Neural cell (in vitro differentiated cells): ENCODE data around the gene MED27.

Experiments
- EP300 ChIP-seq: fragments of 450-650 bp; conservative IDR thresholded peaks from 2 replicates; pipeline ENCODE4 v1.6.1; 2014; ENCODE audit warnings: antibody characterized with exemption, mild to moderate bottlenecking, moderate library complexity; ENCODE audit not compliant: poor library complexity, severe bottlenecking
- EZH2 ChIP-seq: fragments of 200-600, 300-800 bp; shearing (Covaris generic), sonication (generic); IDR thresholded peaks from 2 replicates; pipeline ENCODE4 v1.6.1; 2014; ENCODE audit warnings: antibody characterized with exemption, low read length, borderline replicate concordance, mild to moderate bottlenecking; ENCODE audit not compliant: insufficient read depth, poor library complexity, severe bottlenecking
- POLR2AphosphoS5 ChIP-seq: IDR thresholded peaks from 2 replicates; pipeline ENCODE4 v1.6.1; 2012
- TF ChIP-seq, protein P1 (sequence below): fragments of 450-650 bp; IDR thresholded peaks from 2 replicates; pipeline ENCODE4 v1.5.1; 2014; ENCODE audit warnings: antibody characterized with exemption, mild to moderate bottlenecking, moderate library complexity; ENCODE audit not compliant: poor library complexity, severe bottlenecking

- no peak for TF ChIP-seq POLR2AphosphoS5
- TF ChIP-seq, protein P1, sequence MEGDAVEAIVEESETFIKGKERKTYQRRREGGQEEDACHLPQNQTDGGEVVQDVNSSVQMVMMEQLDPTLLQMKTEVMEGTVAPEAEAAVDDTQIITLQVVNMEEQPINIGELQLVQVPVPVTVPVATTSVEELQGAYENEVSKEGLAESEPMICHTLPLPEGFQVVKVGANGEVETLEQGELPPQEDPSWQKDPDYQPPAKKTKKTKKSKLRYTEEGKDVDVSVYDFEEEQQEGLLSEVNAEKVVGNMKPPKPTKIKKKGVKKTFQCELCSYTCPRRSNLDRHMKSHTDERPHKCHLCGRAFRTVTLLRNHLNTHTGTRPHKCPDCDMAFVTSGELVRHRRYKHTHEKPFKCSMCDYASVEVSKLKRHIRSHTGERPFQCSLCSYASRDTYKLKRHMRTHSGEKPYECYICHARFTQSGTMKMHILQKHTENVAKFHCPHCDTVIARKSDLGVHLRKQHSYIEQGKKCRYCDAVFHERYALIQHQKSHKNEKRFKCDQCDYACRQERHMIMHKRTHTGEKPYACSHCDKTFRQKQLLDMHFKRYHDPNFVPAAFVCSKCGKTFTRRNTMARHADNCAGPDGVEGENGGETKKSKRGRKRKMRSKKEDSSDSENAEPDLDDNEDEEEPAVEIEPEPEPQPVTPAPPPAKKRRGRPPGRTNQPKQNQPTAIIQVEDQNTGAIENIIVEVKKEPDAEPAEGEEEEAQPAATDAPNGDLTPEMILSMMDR, result no peak
- no peak for TF ChIP-seq EZH2
- TF ChIP-seq EP300, result no peak
Observed at GRCh38 chr9:131876486-131876885, 203.2 kb downstream of the MED27 start.
